Gastroesophageal sphincter (tissue), 4 donors: ENCODE data around the gene WDR70. TPM values are rescaled to one million over a fixed set of nuclear protein-coding genes. Genes with fewer than 3 reads are reported as not detected.

Source experiments
- ATAC-seq: fragments of 150-250 bp; one replicate; pipeline ENCODE4 v1.9.1; 2016; ENCODE audit warnings: mild to moderate bottlenecking, moderate library complexity
- H3K27ac ChIP-seq, 4 donors: fragments of 200-600 bp; sonication (generic) in 3 of 4; 1 replicate in 3 of 4; 2 replicates in 1 of 4; pipeline ENCODE4 v1.5.1; 2016 to 2019
- H3K27me3 ChIP-seq: fragments of 200-600 bp; sonication (generic); one replicate; pipeline ENCODE4 v1.5.1; 2019
- H3K36me3 ChIP-seq, 2 donors: fragments of 200-600 bp; sonication (generic); one replicate each; pipeline ENCODE4 v1.5.1; 2019; ENCODE audit warnings: control low read depth in 1 of 2
- H3K4me1 ChIP-seq, 3 donors: fragments of 200-600 bp; sonication (generic); 1 replicate in 2 of 3; 2 replicates in 1 of 3; pipeline ENCODE4 v1.5.1; 2016 to 2019; ENCODE audit warnings: control low read depth in 2 of 3
- H3K4me3 ChIP-seq, 2 donors: fragments of 200-600 bp; sonication (generic); one replicate each; pipeline ENCODE4 v1.5.1; 2019; ENCODE audit warnings: mild to moderate bottlenecking in 1 of 2, moderate library complexity in 1 of 2
- H3K9me3 ChIP-seq, 3 donors: fragments of 200-600 bp; sonication (generic); one replicate each; pipeline ENCODE4 v1.5.1; 2017 to 2019; ENCODE audit warnings: control low read depth in 2 of 3
- EP300 ChIP-seq: sonication (generic); formaldehyde crosslinking; IDR thresholded peaks from one replicate; pipeline ENCODE4 v1.6.1; 2017; ENCODE audit warnings: antibody characterized with exemption, mild to moderate bottlenecking
- POLR2A ChIP-seq, 2 donors: fragments of 450-650 bp; IDR thresholded peaks; one replicate each; pipeline ENCODE4 v1.6.1; 2017; ENCODE audit warnings: antibody characterized with exemption in 2 of 2, mild to moderate bottlenecking in 2 of 2, moderate library complexity in 1 of 2
- POLR2AphosphoS5 ChIP-seq: sonication (generic); formaldehyde crosslinking; IDR thresholded peaks from one replicate; pipeline ENCODE4 v1.6.1; 2017; ENCODE audit warnings: antibody characterized with exemption
- WGBS, 2 donors: methylation state at CpG; one replicate each; pipeline ENCODE4 v1.1.5; 2018; ENCODE audit warnings: low coverage in 1 of 2; 5-methylcytosine and 5-hydroxymethylcytosine counted together
- total RNA-seq, 4 donors: library from RNA; depleted of rRNA; stranded (reverse); fragments of >200 nt; gene quantifications; one replicate each; pipeline ENCODE4 v1.1.0, GENCODE V29; 2016
- TF ChIP-seq, protein P1 (sequence below), 4 experiments: fragments of 200-600 bp in 2 of 4; fragments of 450-650 bp in 2 of 4; sonication (generic) in 1 of 4; IDR thresholded peaks; one replicate each; pipeline ENCODE4 v1.5.1; 2017 to 2019; ENCODE audit warnings: antibody characterized with exemption in 4 of 4, mild to moderate bottlenecking in 2 of 4, moderate library complexity in 2 of 4

WDR70 gene
- total RNA-seq, 4 donors from 2014 or later = 15.5 to 24.3 (median 22.2) TPM

DNA sequence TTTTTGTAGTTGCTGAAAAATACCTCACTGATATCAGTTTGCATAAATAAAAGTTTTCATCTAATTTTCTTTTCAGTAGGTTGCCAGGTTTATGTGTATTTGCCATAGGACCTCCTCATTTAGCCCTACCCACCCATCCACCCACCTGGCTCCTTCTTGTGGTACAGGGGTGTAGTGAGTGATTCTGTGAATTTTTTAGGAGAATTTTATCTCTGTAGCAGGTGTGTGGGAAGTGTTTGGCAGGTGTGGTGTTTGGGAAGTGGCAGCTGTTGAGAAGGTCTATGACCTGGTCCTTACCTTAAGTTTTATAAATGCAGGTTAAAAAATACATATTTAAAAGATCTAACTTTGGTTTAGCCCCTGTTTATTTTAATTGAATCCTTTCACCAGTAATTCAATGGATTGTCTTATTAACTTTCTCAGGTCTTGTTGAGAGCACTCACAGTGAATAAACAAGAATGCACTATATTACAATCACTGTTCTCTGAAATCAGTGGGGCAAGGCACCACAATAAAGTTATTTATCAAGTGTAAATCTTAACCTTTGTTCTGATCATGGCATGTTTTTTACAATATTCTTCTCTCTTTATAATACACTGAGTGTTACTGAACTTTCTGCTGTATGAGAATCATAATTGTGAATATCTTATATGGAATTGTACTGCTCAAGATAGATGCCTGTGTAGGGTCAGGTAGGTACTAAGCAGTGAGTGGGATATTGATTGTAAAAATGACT lies 189.1 kb downstream of the WDR70 start:
- no peak for TF ChIP-seq POLR2AphosphoS5
- TF ChIP-seq, protein P1, sequence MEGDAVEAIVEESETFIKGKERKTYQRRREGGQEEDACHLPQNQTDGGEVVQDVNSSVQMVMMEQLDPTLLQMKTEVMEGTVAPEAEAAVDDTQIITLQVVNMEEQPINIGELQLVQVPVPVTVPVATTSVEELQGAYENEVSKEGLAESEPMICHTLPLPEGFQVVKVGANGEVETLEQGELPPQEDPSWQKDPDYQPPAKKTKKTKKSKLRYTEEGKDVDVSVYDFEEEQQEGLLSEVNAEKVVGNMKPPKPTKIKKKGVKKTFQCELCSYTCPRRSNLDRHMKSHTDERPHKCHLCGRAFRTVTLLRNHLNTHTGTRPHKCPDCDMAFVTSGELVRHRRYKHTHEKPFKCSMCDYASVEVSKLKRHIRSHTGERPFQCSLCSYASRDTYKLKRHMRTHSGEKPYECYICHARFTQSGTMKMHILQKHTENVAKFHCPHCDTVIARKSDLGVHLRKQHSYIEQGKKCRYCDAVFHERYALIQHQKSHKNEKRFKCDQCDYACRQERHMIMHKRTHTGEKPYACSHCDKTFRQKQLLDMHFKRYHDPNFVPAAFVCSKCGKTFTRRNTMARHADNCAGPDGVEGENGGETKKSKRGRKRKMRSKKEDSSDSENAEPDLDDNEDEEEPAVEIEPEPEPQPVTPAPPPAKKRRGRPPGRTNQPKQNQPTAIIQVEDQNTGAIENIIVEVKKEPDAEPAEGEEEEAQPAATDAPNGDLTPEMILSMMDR (IDR thresholded peaks at IDR 0.05) = no peak
- TF ChIP-seq EP300 = no peak
- no peak for TF ChIP-seq POLR2A (IDR thresholded peaks at IDR 0.05)
- H3K4me1 ChIP-seq = no peaks in the 10 kb centered on the region
- ATAC-seq = no peak

DNA sequence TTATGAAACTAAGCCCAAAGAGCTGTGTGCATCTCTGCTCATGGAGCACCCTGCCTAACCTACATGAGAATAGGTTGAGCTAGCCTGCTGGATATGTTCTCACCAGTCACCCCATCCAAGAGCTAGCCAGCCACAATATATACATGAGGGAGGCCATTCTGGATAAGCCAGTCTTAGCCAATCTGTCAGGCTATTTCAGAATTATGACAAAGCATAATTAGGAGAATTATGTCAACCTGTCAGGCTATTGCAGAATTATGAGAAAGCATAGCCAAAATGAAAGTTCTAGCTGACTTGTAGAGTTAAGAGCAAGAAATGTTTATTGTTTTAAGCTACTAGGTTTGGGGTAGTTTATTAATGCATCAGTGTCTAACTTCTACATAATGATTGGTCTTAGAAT lies 189.8 kb downstream of the WDR70 start:
- no peak for TF ChIP-seq EP300
- TF ChIP-seq POLR2AphosphoS5 = no peak
- TF ChIP-seq POLR2A (IDR thresholded peaks at IDR 0.05) = no peak
- TF ChIP-seq, protein P1 (IDR thresholded peaks at IDR 0.05) = no peak
- Histone ChIP-seq H3K36me3 (no peaks in the 10 kb centered on the region), H3K9me3 (no peaks in the 10 kb centered on the region), H3K4me3 (no peak overlapping the region), H3K27ac (no peak overlapping the region), H3K27me3 (no peaks in the 10 kb centered on the region), H3K4me1 (no peaks in the 10 kb centered on the region)
- no peak for ATAC-seq

More for the DNA sequence above, 189.1 kb downstream of the WDR70 start:
- Histone ChIP-seq H3K36me3 (no peaks in the 10 kb centered on the region), H3K9me3 (no peaks in the 10 kb centered on the region), H3K27ac (no peak overlapping the region), H3K27me3 (no peaks in the 10 kb centered on the region), H3K4me3 (no peak overlapping the region)

DNA sequence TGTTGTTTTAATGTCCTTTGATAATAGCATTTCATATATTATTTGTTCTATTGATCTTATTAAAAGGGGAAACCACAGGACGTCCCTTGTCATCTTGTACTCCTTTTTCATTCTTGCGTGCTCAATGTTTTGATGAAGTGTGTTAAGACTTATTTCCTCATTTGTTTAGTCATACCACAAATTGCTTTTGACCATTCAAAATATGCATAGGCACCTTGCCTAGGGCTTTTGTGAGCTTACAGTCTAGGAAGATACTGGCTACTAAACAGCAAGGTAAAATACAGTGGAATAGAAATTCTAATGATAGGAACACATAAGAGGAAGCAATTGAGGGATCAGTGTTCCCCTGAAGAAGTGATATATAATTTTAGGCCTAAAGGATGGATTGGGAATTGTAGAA lies 190.3 kb downstream of the WDR70 start:
- H3K4me3 ChIP-seq = no peak overlapping the region
- no peak overlapping the region for H3K27ac ChIP-seq
- H3K36me3 ChIP-seq = no peaks in the 10 kb centered on the region
- ATAC-seq = no peak
- TF ChIP-seq EP300 (no peak), POLR2AphosphoS5 (no peak), POLR2A (IDR thresholded peaks at IDR 0.05) (no peak)
- TF ChIP-seq, protein P1 (IDR thresholded peaks at IDR 0.05) = no peak
- H3K4me1 ChIP-seq = no peaks in the 10 kb centered on the region
- H3K9me3 ChIP-seq = no peaks in the 10 kb centered on the region
- H3K27me3 ChIP-seq = no peaks in the 10 kb centered on the region
- 92 to 94% methylated on average over 2 of the region's 2 CpGs for WGBS, 2 donors

DNA sequence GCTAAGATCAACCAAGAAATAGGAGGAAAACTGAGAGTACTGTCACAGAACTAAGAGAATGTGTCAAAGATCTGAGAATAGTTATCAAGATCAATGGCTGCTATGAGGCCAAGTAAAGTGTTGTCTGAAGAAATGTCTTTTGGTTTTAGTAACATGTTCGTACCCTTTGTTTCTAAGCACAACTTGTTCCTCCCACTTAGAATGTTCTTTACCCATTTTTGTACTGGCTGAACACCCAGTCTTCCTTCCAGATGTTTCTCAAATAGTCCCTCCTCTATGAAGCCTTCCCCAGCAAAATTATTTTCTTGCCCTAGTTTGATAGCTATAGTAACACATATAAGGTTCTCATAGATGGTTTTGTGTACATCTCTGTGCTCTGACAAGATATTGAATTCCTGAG lies 191.5 kb downstream of the WDR70 start:
- 79 to 80% methylated on average over 1 of the region's 1 CpG for WGBS, 2 donors
- Histone ChIP-seq H3K27me3 (no peaks in the 10 kb centered on the region), H3K4me3 (no peak overlapping the region), H3K27ac (no peak overlapping the region), H3K36me3 (no peaks in the 10 kb centered on the region), H3K4me1 (no peaks in the 10 kb centered on the region), H3K9me3 (no peaks in the 10 kb centered on the region)
- TF ChIP-seq POLR2AphosphoS5 = no peak
- TF ChIP-seq EP300 = no peak
- TF ChIP-seq, protein P1 (IDR thresholded peaks at IDR 0.05) = no peak
- TF ChIP-seq POLR2A (IDR thresholded peaks at IDR 0.05) = no peak
- ATAC-seq = no peak

DNA sequence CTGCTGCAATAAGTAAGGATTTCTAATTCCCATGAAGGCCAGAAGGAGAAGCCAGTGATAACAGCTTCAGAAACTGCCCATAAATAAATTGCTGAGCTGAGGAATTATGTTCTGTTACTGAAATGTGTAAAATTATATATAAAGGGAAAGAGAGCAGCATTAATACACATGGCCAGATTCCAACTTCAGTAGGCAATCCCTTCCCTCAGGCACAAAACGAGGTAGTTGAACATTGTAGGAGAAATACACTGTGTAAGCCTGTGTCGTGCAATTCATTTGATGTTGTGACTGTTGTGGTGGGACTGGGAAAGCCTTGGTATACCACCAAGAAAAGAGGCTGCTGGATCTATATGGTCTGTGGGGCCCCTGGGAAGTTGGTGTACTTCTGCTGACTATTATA lies 192.9 kb downstream of the WDR70 start:
- H3K27ac ChIP-seq = no peak overlapping the region
- 67 to 72% methylated on average over 2 of the region's 2 CpGs for WGBS, 2 donors
- H3K4me3 ChIP-seq = no peak overlapping the region
- no peaks in the 10 kb centered on the region for H3K36me3 ChIP-seq
- TF ChIP-seq POLR2AphosphoS5 = no peak
- TF ChIP-seq, protein P1 (IDR thresholded peaks at IDR 0.05) = no peak
- TF ChIP-seq POLR2A (IDR thresholded peaks at IDR 0.05) = no peak
- TF ChIP-seq EP300 = no peak
- no peaks in the 10 kb centered on the region for H3K27me3 ChIP-seq
- no peaks in the 10 kb centered on the region for H3K4me1 ChIP-seq
- ATAC-seq = no peak
- H3K9me3 ChIP-seq = no peaks in the 10 kb centered on the region
